Nephron (organoid): ENCODE measurements around the gene CDK18.

Experiments
- H3K27ac Mint-ChIP-seq, 3 experiments: 2 replicates each; pipeline ENCODE4 v1.8.0; 2020; ENCODE audit warnings: mixed read lengths in 3 of 3, mild to moderate bottlenecking in 2 of 3, moderate library complexity in 1 of 3
- H3K27me3 Mint-ChIP-seq: 2 replicates; pipeline ENCODE4 v1.8.0; 2021; ENCODE audit warnings: low read depth, mild to moderate bottlenecking, moderate library complexity, mixed read lengths
- H3K36me3 Mint-ChIP-seq: 2 replicates; pipeline ENCODE4 v1.8.0; 2020; ENCODE audit warnings: low read depth, mixed read lengths
- H3K4me1 Mint-ChIP-seq: 2 replicates; pipeline ENCODE4 v1.8.0; 2020; ENCODE audit warnings: mixed read lengths
- H3K4me3 Mint-ChIP-seq, 3 experiments: 2 replicates each; pipeline ENCODE4 v1.8.0; 2020; ENCODE audit warnings: mild to moderate bottlenecking in 3 of 3, mixed read lengths in 3 of 3, moderate library complexity in 2 of 3
- H3K9me3 Mint-ChIP-seq: 2 replicates; pipeline ENCODE4 v1.8.0; 2020; ENCODE audit warnings: mixed read lengths
- CTCF ChIP-seq, 3 experiments: fragments of 200-600 bp; sonication (generic); IDR thresholded peaks; one replicate each; pipeline ENCODE4 v1.5.0; 2021; ENCODE audit warnings: antibody characterized with exemption in 3 of 3; ENCODE audit not compliant: unreplicated experiment in 3 of 3

The CDK18 gene

GRCh38 chr1:205568469-205569361 is 64.2 kb downstream of the CDK18 start:
- no peak for TF ChIP-seq CTCF (IDR thresholded peaks at IDR 0.05; ENCODE audit: unreplicated experiment in 3 of 3)
- peak overlapping the region; percentile 67 to 74 (median 68) for H3K4me3 Mint-ChIP-seq
- H3K9me3 Mint-ChIP-seq, result peaks cover 4% of the 10 kb centered on the region
- no peaks in the 10 kb centered on the region for H3K36me3 Mint-ChIP-seq
- peaks cover 11% of the 10 kb centered on the region for H3K4me1 Mint-ChIP-seq
- H3K27ac Mint-ChIP-seq, result no peak overlapping the region
- peaks cover 94% of the 10 kb centered on the region for H3K27me3 Mint-ChIP-seq

GRCh38 chr1:205569411-205570172 is 65.1 kb downstream of the CDK18 start:
- no peaks in the 10 kb centered on the region for H3K36me3 Mint-ChIP-seq
- H3K27me3 Mint-ChIP-seq, result peaks cover 90% of the 10 kb centered on the region
- peak overlapping the region; percentile 73 to 77 (median 76) for H3K4me3 Mint-ChIP-seq
- no peaks in the 10 kb centered on the region for H3K9me3 Mint-ChIP-seq
- H3K4me1 Mint-ChIP-seq, result peaks cover 11% of the 10 kb centered on the region
- no peak for TF ChIP-seq CTCF (IDR thresholded peaks at IDR 0.05; ENCODE audit: unreplicated experiment in 3 of 3)
- H3K27ac Mint-ChIP-seq, result no peak overlapping the region

- H3K27ac Mint-ChIP-seq, result no peak overlapping the region
- H3K27me3 Mint-ChIP-seq, result peaks cover 87% of the 10 kb centered on the region
- H3K36me3 Mint-ChIP-seq, result no peaks in the 10 kb centered on the region
- TF ChIP-seq CTCF (IDR thresholded peaks at IDR 0.05; ENCODE audit: unreplicated experiment in 3 of 3), result no peak
- peaks cover 11% of the 10 kb centered on the region for H3K4me1 Mint-ChIP-seq
- no peaks in the 10 kb centered on the region for H3K9me3 Mint-ChIP-seq
- peak overlapping the region; percentile 73 to 77 (median 76) for H3K4me3 Mint-ChIP-seq
Observed at GRCh38 chr1:205570173-205570501, 65.7 kb downstream of the CDK18 start.

- no peaks in the 10 kb centered on the region for H3K36me3 Mint-ChIP-seq
- no peak overlapping the region for H3K4me3 Mint-ChIP-seq
- H3K4me1 Mint-ChIP-seq, result peaks cover 11% of the 10 kb centered on the region
- peaks cover 86% of the 10 kb centered on the region for H3K27me3 Mint-ChIP-seq
- no peak overlapping the region for H3K27ac Mint-ChIP-seq
- H3K9me3 Mint-ChIP-seq, result no peaks in the 10 kb centered on the region
- TF ChIP-seq CTCF (IDR thresholded peaks at IDR 0.05; ENCODE audit: unreplicated experiment in 3 of 3), result no peak
Observed at GRCh38 chr1:205570796-205571537, 66.5 kb downstream of the CDK18 start.

GRCh38 chr1:205571747-205572146 is 67.3 kb downstream of the CDK18 start:
- TF ChIP-seq CTCF (IDR thresholded peaks at IDR 0.05; ENCODE audit: unreplicated experiment in 3 of 3), result no peak
- H3K27ac Mint-ChIP-seq, result no peak overlapping the region
- H3K27me3 Mint-ChIP-seq, result peaks cover 86% of the 10 kb centered on the region
- no peaks in the 10 kb centered on the region for H3K9me3 Mint-ChIP-seq
- H3K4me1 Mint-ChIP-seq, result peaks cover 11% of the 10 kb centered on the region
- no peaks in the 10 kb centered on the region for H3K36me3 Mint-ChIP-seq
- no peak overlapping the region for H3K4me3 Mint-ChIP-seq
